AG08396 (cell line): ENCODE results near the gene ZNF638.

Source experiments
- DNase-seq: peaks from one replicate; pipeline ENCODE4 v3.0.0; 2012; ENCODE audit warnings: low spot score, mixed read lengths

ZNF638 gene

DNA sequence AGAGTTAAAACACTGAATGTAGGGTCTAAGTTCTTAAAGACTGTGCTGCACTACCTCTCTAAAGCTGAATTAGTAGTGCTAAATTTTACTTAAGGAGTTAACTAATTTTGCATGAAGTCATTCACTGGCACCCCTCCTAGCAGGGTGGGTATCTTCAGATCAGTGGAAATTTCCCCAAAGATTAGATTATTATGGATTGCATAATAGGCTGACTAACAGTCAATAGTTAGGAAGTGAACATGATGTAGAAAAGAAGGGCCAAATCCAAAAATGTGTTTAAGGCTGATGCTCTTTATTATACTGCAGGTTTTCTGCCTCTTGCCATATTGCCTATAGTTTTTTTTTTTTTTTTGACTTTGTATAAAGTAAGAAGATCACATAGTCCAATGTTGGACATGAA lies 5.2 kb downstream of the ZNF638 start:
- DNase-seq = peak; percentile 30

DNA sequence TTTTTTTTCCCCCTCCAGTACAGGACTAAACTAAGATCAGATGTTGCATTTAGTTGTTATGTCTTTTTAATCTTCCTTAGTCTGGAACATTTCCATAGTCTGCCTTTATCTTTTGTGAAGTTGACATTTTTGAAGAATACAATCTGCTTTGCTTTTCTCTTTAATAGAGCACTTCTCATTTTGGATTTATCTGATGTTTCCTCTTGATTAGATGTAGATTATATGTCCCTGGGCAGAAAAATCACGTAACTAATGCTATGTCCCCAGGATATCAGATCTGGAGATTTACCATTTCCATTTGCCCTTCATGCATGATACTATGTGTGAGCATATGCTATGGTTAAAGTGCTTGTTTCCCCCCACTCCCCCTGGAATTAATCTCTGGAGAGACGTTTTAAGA lies 6.2 kb downstream of the ZNF638 start:
- DNase-seq = no peak

DNA sequence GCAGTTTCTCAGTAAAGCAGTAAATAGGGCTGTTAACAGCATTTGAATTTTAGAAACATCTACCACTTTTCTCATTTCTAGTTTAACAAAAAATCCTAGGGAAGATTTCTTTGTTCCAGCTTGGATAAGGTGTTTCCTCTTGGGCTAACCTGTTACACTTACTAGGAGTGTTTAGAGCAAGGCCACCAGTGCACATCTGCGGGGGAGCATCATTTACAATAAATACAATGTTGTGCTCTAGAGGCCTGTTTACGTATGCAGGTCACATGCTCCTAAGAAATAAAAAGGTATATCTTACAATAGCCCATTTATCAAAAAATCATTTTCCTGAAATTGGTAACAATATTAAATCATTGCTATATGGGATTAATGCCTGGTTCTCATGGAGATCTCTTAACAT lies 8.1 kb downstream of the ZNF638 start:
- no peak for DNase-seq

DNA sequence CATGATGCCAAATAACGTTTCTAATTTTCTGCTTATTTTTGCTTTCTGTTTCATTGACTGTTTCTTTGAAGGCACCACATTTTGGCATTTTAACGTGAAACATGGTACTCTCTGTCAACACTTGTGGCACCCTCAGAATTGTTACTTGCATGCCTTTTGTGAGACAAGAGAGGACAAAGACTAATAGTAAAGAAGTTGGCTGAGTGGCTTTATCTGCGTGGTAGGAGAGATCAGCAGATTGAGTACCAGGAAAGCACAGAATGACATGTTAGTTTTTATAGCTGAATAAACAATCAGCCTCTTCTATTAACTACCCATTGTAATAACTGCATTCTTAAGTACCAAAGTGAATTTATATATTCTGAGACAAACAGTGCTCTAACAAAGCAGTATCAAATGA lies 8.6 kb downstream of the ZNF638 start:
- no peak for DNase-seq

DNA sequence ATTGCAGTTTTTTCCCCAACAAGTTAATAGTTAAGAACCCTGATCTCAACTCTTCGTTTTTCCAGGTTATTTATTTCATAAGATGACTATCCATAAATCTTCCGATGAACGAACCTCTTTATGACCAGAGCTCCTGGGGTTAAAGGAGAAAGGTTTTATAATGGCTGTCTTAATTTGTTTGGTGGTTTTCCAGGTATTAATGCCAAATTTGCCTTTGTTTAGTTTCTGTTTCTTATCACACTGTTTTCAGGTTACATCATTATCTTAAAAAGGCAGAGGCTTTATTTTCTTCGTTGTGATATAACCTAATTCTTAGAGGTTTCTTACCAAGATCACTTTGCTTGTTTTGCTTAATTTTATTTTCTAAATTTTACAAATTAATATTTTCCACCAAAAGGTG lies 10.1 kb downstream of the ZNF638 start:
- no peak for DNase-seq

DNA sequence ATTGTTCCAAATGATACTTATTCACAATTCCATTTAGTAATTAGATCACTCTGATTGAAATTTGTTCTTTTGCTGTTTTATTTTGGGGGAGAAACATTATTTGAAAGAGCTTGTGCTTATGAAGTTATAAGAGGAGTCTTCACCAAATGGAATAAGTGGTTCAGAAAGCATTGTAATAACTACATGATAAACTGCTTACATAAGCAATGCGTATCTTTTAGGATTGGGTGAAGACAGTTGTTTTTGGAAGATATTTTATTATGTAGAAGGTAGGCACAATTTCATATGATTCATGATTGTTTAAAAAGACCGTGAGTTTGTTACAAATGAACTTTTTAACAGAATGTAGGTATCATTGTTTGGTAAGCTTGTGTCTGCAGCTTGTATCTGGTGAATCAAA lies 14.5 kb downstream of the ZNF638 start:
- DNase-seq = no peak

DNA sequence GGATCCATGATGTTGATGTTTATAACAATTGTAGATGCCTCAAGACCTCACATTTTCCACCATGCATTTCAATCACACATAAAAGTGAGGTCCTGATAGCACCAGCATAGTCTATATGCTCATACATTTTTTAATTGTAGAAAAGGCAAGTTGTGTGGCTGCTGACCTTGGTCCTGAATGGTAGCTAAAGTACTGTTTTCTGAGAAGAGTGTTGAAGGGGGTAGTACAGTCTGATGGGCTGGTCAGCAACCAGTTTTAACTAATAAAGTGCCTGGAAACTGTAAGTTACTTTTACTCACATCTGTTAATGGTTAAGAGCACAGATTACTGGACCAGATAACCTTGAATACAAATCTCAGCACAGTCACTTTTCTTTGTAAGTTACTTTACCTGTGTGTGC lies 15.9 kb downstream of the ZNF638 start:
- peak; percentile 18 for DNase-seq

DNA sequence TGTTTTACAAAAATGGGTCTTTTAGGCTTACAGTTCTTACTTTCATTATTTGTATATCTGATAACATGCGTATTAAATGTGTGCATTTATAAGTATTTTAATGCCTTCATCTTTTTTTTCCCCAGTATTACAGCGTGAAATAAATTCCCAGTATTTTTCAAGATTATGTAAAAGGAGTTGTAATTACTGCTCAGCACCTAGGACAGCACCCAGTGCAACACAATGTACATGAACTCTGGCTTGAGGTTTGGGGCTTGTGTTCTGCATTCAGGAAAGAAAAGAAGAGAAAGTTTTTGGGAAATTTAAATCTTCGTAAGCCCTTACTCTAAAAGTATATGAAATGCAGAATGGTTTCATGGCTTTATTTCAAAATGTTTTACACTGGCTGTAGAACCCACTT lies 16.7 kb downstream of the ZNF638 start:
- no peak for DNase-seq

DNA sequence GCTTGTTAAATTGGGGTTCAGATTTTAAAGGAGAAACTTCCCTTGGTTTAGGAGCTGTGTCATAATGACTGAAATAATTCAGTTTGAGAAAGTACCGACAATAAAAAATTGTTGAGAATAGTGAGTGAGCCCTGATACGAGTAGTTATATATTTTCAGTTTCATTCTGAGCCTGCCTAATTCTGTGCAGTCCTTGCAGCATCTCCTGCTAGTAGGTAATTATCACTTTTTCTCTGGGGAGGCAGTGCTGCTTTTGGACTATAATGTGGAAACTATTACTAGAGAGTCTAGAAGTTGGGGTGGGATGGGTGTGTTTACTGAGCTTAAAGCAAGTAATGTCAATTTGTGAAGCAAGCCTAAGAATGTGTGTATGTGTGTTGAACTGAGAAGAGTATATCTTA lies 21.7 kb downstream of the ZNF638 start:
- DNase-seq = no peak

DNA sequence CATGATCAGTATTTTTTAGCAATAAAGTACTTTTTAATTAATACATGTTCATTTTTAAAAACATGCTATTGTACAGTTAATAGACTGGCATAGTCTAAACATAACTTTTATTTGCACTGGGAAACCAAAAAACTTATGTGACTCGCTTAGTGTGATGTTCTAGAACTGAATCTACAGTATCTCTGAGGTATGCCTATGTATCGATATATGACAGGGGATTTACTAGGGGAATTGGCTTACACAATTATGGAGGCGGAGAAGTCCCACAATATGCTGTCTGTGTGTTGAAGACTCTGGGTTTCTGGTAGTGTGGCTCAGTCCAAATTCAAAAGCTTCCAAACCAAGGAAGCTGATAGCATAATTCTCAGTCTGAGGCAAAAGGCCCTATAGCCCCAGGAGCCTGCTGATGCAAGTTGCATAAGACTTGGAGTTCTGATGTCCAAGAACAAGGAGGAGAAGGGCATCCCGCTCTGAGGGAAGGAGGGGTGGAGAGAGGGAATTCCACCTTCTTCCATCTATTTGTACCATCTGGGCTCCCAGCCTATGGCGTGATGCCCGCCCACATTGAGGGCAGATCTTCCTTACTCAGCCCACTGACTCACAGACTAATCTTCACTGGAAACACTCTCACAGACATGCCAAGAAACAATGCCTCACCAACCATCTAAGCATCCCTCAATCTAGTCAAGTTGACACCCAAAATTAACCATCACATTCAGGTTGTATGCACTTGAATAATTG lies 27.5 kb downstream of the ZNF638 start:
- peak; percentile 7 for DNase-seq

DNA sequence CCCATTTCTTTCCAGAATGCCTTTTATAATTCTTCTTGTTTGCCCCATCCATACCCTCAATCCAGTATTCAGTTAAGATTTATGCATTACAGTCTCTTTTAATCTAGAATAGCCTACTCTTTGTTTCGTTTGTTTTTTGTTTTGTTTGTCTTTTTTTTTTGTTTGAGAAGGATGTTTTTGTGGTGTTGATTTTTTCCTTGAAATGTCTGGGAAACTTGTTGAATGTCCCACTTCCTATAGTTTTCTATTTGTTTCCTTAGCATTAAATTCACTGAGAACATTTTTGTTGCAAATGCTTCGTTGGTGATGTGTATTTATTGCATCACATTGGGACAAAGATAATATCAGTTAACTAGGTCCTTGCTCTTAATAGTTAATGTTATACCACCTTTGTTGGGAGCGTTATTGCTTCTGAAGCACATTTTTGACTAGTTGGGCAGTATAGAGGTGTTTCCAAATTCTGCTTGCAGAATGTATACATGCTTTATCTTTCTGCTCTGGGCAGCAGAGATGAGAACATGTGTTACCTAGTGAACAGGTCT lies 28.9 kb downstream of the ZNF638 start:
- no peak for DNase-seq

DNA sequence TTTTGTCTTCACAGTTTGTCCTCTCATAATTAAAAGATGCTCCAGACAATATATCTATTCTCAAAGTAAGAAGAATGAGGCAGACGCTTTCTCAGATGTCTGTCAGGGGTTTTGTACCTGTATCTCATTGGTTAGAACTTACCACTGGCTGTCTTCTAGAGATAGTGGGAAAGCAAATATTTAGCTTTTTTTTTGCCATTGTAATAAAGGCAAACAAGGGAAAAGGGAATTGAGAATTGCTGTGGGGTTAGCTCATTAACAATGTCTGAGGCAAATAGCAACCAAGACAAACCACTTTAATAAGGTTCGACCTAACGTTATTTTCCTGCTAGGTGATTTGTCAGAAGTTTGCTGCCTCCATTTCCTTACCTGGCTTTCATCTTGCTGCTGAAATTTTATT lies 30.0 kb downstream of the ZNF638 start:
- no peak for DNase-seq

DNA sequence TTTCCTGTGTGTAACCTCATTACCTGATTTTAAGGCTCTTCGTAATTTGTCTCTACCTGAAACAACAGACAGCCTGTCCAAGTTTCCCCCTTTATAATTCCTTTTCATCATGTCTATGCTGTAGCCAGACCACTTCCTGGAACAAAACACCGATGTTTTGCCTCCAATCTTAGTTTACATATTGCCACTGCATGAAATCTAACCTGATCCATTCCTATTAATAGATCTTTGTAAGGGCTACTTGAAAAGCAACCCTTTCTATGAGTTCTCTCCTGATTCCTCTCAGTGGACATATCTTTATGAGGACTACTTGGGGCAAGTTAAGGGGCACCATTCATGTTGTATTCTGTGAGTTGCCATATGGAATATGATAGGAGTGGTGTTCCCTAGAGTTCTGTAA lies 30.9 kb downstream of the ZNF638 start:
- DNase-seq = no peak

DNA sequence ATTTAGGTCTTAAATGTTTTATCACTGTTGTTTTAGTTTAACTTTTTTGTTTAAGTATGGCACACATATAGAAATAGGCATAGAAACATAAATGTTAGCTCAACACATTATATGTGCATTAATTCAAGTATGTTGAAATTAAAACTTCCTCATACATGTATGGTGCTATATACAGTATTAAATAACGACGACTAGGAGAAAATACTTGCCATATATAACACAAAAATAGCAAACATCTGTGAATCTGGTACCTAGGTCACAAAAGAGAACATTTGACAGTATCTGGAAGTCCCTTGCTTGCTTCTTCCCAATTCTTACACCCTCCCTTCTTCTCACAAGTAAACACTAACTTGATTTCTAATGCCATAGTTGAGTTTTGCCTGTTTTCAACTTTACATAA lies 38.4 kb downstream of the ZNF638 start:
- DNase-seq = no peak

DNA sequence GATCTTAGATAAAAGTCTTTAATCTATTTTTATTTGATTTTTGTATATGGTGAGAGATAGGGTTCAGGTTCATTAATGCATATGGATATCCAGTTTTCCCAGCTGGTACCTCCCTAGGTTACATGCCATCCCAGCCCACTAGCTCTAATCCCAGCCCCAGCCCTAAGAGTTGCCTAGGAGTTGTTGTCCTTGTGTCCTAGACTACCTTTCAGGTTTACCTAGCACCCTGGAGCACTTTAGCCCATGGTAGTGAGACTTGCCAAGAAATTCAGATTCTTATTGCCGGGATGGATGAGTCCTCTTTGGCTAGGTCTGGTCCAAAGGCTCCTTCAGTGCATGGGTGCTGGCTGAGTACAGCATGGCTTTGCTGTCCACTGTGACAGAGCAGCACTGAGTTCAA lies 40.5 kb downstream of the ZNF638 start:
- DNase-seq = no peak

DNA sequence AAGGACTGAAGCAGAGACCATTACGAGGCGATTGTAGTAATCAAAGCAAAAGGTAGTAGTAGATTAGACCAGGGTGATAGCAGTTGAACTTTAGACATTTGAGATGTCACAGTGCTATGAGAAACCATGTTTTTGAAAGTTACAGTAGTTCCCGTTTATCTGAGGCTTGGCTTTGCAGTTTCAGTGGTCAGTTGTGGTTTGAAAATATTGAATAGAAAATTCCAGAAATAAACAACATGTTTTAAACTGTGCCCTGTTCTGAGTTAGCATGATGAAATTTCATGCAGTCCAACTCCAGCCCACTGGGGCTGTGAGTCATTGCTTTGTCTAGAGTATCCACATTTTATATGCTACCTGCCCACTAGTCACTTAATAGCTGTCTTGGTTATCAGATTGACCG lies 47.5 kb downstream of the ZNF638 start:
- DNase-seq = peak; percentile 14

DNA sequence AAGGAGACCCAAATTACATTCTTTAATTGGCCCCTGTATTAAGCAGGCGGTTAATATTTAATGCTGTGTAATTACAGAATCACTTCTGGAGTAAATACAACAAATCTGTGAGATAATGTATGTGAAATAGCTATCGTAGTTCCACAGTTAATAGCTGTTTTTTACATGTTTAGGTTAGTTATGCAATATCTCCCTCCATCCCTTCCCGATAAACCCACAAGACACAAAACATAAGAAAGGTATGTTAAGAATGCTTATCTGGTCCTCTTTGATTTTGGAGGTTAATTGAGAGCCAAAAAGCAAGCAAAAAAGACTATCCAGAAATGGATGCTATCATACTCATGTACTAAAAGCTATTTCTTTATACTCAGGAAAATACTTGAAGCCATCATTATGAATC lies 49.1 kb downstream of the ZNF638 start:
- DNase-seq = no peak

DNA sequence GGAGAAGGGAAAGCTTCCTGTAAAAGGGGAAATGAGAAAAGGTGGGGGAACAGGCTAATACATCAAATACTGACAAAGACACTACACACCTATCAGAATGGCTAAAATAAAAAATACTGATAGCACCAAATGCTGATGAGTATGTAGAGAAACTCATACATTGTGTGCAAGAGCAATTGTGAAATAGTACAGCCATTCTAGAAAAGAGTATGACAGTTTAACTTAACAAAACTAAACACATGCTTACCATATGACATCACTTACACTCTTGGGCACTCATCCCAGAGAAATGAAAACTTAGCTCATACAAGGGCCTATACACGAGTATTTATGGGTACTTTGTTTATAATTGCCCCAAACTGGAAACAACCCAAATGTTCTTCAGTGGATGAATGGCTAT lies 53.4 kb downstream of the ZNF638 start:
- peak; percentile 36 for DNase-seq

DNA sequence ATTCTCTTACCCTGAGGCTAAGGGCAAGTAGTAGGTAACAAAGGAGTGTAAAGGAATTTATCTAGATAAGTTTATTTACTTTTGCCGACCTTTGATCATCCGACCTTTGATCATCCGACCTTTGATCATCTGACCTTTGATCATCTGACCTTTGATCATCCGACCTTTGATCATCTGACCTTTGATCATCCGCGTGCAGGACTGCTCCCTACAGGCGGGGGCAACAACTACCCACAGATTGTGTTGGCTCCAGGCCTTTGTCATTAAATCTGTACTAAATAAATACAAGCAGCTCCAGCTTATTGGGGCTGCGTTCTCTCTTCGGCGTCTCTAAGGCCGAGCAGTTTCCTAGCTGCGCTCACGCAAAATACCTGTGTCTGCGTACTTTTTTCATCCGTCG lies 56.6 kb downstream of the ZNF638 start:
- no peak for DNase-seq

DNA sequence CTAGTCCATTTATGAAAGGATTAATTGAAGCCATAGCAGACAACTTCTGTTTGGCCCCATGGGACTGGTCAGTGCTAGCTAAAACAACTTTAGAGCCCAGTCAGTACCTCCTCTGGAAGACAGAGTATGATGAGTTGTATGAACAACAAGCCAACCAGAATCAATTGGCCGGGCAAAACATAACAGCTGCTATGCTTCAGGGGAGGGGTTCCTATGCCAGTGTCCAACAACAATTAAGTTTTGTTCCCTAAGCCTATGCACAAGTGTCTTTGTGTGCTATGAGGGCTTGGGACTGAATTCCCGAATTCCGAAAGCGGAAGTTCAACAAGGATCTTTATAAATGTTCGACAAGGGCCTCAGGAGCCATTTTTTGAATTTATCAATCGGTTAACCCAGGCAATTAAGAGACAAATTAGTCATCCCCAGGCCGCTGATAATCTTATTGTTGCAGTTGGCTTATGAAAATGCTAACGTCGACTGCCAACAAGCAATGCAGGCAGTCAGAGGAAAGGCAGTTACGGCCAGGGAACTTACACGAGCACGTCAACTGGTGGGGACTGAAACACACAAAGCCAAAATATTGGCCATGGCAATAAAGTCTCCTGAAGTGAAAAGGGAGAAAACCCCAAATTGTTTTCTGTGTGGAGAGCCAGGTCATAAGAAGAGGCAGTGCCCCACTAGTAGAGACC lies 57.9 kb downstream of the ZNF638 start:
- no peak for DNase-seq

DNA sequence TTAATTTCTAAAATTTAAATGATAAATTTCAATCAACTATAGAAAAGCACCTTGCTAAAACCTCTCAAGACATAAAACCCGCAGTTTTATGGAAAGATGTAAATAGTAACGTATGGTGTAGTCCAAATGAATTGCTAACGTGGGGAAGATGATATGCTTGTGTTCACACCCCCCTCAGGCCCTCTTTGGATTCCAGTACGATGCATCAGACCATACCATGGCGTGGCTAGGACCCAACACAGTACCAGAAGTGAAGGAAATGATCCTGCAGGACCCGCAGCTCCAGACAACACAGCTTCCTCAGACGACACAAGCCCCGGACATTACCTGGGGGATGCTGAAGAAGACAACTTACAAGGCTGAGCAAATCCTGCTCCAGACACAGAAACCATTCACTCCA lies 61.6 kb downstream of the ZNF638 start:
- no peak for DNase-seq

DNA sequence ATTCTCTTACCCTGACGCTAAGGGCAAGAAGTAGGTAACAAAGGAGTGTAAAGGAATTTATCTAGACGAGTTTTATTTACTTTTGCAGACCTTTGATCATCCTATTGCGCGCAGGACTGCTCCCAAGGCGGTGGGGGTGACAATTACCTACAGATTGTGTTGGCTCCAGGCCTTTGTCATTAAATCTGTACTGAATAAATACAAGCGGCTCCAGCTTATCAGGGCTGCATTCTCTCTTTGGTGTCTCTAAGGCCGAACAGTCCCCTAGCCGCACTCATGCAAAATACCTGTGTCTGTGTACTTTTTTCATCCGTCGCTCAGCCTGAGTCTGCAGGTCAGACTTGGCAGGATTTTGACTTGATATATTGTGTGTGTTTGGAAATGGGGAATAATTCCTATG lies 63.9 kb downstream of the ZNF638 start:
- DNase-seq = no peak

DNA sequence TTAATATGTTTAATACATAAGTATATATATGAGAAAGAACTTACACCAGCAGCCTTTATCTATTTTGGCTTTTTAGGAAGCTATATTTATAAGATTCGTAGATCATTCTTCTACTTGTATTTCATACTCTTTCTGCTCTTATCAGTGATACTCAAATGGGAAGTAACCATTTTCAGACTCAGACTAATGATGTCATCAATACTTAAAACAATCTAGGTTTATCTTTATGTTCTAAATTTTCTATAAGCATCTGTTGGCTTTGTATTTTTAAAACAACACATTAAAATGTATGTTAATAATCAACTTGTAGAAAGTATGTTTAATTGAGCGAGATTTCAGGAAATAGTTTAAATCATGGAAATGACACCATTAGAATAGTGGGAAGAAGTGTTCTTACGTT lies 70.8 kb downstream of the ZNF638 start:
- DNase-seq = no peak

DNA sequence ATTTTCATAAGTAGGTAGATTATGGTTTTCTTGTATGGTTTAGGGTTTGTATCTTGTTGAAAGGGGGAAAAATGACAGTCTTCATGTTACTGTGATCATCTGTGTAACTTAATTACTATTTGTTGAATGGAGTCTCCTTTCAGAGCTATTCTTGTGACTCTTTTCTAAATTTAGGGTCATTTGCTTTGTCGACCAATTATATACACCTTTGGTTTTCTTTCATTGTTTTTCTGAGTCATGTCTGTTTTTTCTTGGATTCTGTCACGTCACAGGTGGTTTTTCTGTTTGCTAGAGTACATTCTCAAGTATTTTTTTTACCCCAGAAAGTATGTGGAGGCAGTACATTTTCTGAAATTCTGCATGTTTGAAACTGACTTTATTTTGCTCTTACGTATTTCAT lies 78.0 kb downstream of the ZNF638 start:
- DNase-seq = no peak
